OCI-LY7 (cell line): ENCODE measurements around the gene TRMT1. TPM values are rescaled to one million over a fixed set of nuclear protein-coding genes. Genes with fewer than 3 reads are reported as not detected.

Source experiments
- BruUV-seq: library from RNA; stranded (reverse); fragments of 400-500 nt; replicated peaks from 2 replicates; lab custom pipeline; 2021; lab: Mats Ljungman, UMichigan
- CTCF ChIA-PET: fragments of 300-600 bp; sonication (Branson Sonifier 250); formaldehyde crosslinking; loops from one replicate; lab custom pipeline; 2022; ENCODE audit warnings: antibody characterized with exemption; ENCODE audit not compliant: unreplicated experiment; lab: Charles Lee
- POLR2A ChIA-PET: fragments of 300-600 bp; sonication (Branson Sonifier 250); formaldehyde crosslinking; loops from one replicate; lab custom pipeline; 2022; ENCODE audit warnings: antibody characterized with exemption; lab: Charles Lee
- DNase-seq: peaks from one replicate; pipeline ENCODE4 v3.0.0-alpha.2; 2015; ENCODE audit warnings: low spot score
- H2AFZ ChIP-seq: fragments of 200-600 bp; sonication (generic), shearing (Covaris generic); 2 replicates; pipeline ENCODE4 v1.6.1; 2014; ENCODE audit warnings: mild to moderate bottlenecking, antibody characterized with exemption, low read length, moderate library complexity
- H3K27ac ChIP-seq: fragments of 200-600 bp; sonication (generic); 2 replicates; pipeline ENCODE4 v1.5.1; 2014; ENCODE audit warnings: mixed run types, low read depth, mild to moderate bottlenecking, moderate library complexity, low read length, inconsistent platforms; ENCODE audit not compliant: poor library complexity, severe bottlenecking
- H3K36me3 ChIP-seq: fragments of 200-600 bp; sonication (generic); 2 replicates; pipeline ENCODE4 v1.6.1; 2014; ENCODE audit warnings: mild to moderate bottlenecking, antibody characterized with exemption, low read length, moderate library complexity, mixed read lengths; ENCODE audit not compliant: insufficient read depth
- H3K4me1 ChIP-seq: fragments of 200-600 bp; sonication (generic); 2 replicates; pipeline ENCODE4 v1.5.1; 2014; ENCODE audit warnings: mild to moderate bottlenecking, low read length; ENCODE audit not compliant: insufficient read depth, poor library complexity, severe bottlenecking
- H3K4me2 ChIP-seq: fragments of 200-600 bp; sonication (generic); 2 replicates; pipeline ENCODE4 v1.6.1; 2014; ENCODE audit warnings: mild to moderate bottlenecking, low read length
- H3K4me3 ChIP-seq: fragments of 200-600 bp; sonication (generic); 2 replicates; pipeline ENCODE4 v1.5.1; 2014; ENCODE audit warnings: mild to moderate bottlenecking, low read depth, low read length; ENCODE audit not compliant: poor library complexity, severe bottlenecking
- H3K79me2 ChIP-seq: fragments of 200-600 bp; sonication (generic); 2 replicates; pipeline ENCODE4 v1.6.1; 2016; ENCODE audit warnings: low read depth, mild to moderate bottlenecking, low read length, moderate library complexity, mixed read lengths; ENCODE audit not compliant: insufficient read depth
- H3K9me2 ChIP-seq: fragments of 200-600 bp; sonication (generic); 2 replicates; pipeline ENCODE4 v1.6.1; 2016; ENCODE audit warnings: mild to moderate bottlenecking, low read length, mixed read lengths; ENCODE audit not compliant: insufficient read depth
- H3K9me3 ChIP-seq: fragments of 200-600 bp; sonication (generic); 2 replicates; pipeline ENCODE4 v1.6.1; 2014; ENCODE audit warnings: mild to moderate bottlenecking, mixed run types, low read length, mixed read lengths
- H4K20me1 ChIP-seq: fragments of 200-600 bp; sonication (generic); 2 replicates; pipeline ENCODE4 v1.6.1; 2014; ENCODE audit warnings: mild to moderate bottlenecking, antibody characterized with exemption, low read length, moderate library complexity, mixed read lengths; ENCODE audit not compliant: insufficient read depth
- EZH2phosphoT487 ChIP-seq: fragments of 200-600 bp; sonication (generic); IDR thresholded peaks from 2 replicates; pipeline ENCODE4 v1.6.1; 2018; ENCODE audit warnings: low read depth, borderline replicate concordance, mild to moderate bottlenecking, mixed run types, antibody characterized with exemption, low read length, moderate library complexity, mixed read lengths
- intact Hi-C: fragments of 100-400 bp; cut with micrococcal nuclease; formaldehyde crosslinking; loops from one replicate; pipeline ENCODE4 v1.10.0; 2022; ENCODE audit not compliant: unreplicated experiment
- total RNA-seq, 2 experiments: library from RNA; depleted of rRNA in 1 of 2; stranded (reverse); fragments of >200 nt in 1 of 2; shearing (Covaris generic) in 1 of 2; gene quantifications; 2 replicates each; pipeline ENCODE4 v1.2.3, GENCODE V29; 2014 to 2022
- TF ChIP-seq, protein P1 (sequence below): fragments of 200-600 bp; sonication (generic); conservative IDR thresholded peaks from 2 replicates; pipeline ENCODE4 v1.5.1; 2014; ENCODE audit warnings: mild to moderate bottlenecking, antibody characterized with exemption, low read length, moderate library complexity, mixed read lengths

The TRMT1 gene
- total RNA-seq, 2 experiments from 2014 or later: 50.4 to 56.8 TPM

DNA sequence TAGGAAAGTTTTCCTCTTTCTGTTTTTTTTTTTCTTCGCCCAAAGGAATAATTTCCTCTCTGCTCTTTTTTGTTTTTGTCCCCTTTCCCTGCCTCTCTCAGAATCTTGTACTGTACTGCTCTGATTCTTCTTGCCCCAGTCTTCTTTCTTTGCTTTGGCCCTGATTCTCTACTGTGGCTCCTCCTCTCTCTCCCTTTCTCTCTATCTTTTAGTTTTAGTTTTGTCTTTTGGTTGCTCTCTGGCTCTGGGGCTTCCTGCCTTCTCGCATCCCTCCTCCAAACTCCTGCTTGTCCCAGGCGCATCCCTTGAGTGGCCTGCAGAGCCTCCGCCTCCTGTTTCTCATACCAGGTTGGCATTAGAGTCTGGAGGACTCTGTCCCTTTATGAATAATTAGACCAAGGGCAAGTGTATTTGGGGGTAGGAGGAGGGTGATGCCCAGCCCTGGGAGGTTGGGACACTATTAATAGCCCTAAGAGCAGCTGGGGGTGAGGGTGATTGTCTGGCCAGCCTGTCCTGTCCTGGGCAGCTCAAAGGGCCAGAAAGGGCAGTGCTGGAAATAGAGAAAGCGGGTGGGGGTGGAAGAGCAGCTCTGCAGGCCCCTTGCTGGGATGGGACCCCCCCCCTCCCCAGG, 53.0 kb downstream of the TRMT1 start:
- no peaks in the 10 kb centered on the region for H3K9me3 ChIP-seq
- CTCF ChIA-PET: no interaction called here

DNA sequence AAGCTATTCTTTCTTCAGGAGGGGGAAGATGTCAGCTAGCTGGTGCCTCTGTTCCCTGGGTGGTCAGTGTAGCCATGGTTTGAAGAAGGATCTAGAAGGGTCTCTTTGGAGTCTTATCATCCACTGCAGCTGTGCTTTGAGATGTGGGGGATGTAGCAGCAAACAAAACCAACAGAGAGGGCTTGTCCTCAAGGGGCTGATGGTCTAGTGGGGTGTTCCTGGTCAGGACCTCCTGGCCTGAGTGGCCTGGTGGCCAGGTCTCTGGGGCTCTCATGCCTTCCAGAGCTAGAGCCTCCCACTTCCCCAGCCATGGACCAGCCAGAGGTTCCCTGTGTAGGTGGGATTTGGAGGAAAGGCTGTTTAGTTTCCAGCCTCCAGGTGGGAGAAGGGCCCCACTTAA, 54.2 kb downstream of the TRMT1 start:
- POLR2A ChIA-PET: interaction anchor here (0.5 kb wide), 1 partner anchor 30 kb away, joined by 4 read pairs; no protein-coding TSS in a partner anchor
- Histone ChIP-seq H3K79me2 (no peaks in the 10 kb centered on the region), H3K36me3 (no peaks in the 10 kb centered on the region), H3K9me3 (no peaks in the 10 kb centered on the region), H3K4me3 (no peak overlapping the region), H2AFZ (no peak overlapping the region), H3K4me1 (peaks cover 29% of the 10 kb centered on the region), H3K9me2 (no peaks in the 10 kb centered on the region), H3K4me2 (no peak overlapping the region), H3K27ac (no peak overlapping the region), H4K20me1 (no peaks in the 10 kb centered on the region)
- CTCF ChIA-PET: interaction anchor here (0.6 to 1.8 kb wide), 2 partner anchors 85 to 89 kb away, joined by 3 to 7 read pairs; no protein-coding TSS in a partner anchor
- DNase-seq: no peak
- TF ChIP-seq, protein P1, sequence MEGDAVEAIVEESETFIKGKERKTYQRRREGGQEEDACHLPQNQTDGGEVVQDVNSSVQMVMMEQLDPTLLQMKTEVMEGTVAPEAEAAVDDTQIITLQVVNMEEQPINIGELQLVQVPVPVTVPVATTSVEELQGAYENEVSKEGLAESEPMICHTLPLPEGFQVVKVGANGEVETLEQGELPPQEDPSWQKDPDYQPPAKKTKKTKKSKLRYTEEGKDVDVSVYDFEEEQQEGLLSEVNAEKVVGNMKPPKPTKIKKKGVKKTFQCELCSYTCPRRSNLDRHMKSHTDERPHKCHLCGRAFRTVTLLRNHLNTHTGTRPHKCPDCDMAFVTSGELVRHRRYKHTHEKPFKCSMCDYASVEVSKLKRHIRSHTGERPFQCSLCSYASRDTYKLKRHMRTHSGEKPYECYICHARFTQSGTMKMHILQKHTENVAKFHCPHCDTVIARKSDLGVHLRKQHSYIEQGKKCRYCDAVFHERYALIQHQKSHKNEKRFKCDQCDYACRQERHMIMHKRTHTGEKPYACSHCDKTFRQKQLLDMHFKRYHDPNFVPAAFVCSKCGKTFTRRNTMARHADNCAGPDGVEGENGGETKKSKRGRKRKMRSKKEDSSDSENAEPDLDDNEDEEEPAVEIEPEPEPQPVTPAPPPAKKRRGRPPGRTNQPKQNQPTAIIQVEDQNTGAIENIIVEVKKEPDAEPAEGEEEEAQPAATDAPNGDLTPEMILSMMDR: no peak
- no peak for TF ChIP-seq EZH2phosphoT487
- intact Hi-C loops: no loop called here
- BruUV-seq: no TSS peak

More for the DNA sequence above, 53.0 kb downstream of the TRMT1 start:
- Histone ChIP-seq H3K4me3 (no peak overlapping the region), H3K36me3 (no peaks in the 10 kb centered on the region), H2AFZ (no peak overlapping the region), H3K9me2 (no peaks in the 10 kb centered on the region), H4K20me1 (no peaks in the 10 kb centered on the region), H3K27ac (no peak overlapping the region), H3K79me2 (no peaks in the 10 kb centered on the region), H3K4me2 (no peak overlapping the region), H3K4me1 (peaks cover 29% of the 10 kb centered on the region)
- TF ChIP-seq EZH2phosphoT487: no peak
- TF ChIP-seq, protein P1: no peak
- POLR2A ChIA-PET: no interaction called here
- no TSS peak for BruUV-seq
- no peak for DNase-seq
- intact Hi-C loops: no loop called here
